Esophagus (tissue), 2 donors: ENCODE measurements around the gene USP17L30. TPM values are rescaled to one million over a fixed set of nuclear protein-coding genes. Genes with fewer than 3 reads are reported as not detected.
"Not testable (repeated sequence)": the region's sequence is repeated elsewhere in the genome, so short reads cannot be mapped to it uniquely, and the experiment has no call there.

Experiments
- H3K27ac ChIP-seq, 2 donors: one replicate each; pipeline ENCODE4 v1.5.1; 2013; ENCODE audit warnings: low read depth in 2 of 2, mild to moderate bottlenecking in 2 of 2, inconsistent platforms in 1 of 2, low read length in 1 of 2, moderate library complexity in 1 of 2
- H3K27me3 ChIP-seq, 2 donors: one replicate each; pipeline ENCODE4 v1.6.1; 2013; ENCODE audit warnings: low read length in 2 of 2, control low read depth in 1 of 2, mild to moderate bottlenecking in 1 of 2; ENCODE audit not compliant: insufficient read depth in 2 of 2, control insufficient read depth in 1 of 2
- H3K36me3 ChIP-seq, 2 donors: one replicate each; pipeline ENCODE4 v1.6.1; 2013; ENCODE audit warnings: low read length in 1 of 2; ENCODE audit not compliant: control insufficient read depth in 2 of 2, insufficient read depth in 2 of 2
- H3K4me1 ChIP-seq, 2 donors: one replicate each; pipeline ENCODE4 v1.6.1; 2013; ENCODE audit warnings: low read length in 1 of 2; ENCODE audit not compliant: control insufficient read depth in 2 of 2, insufficient read depth in 2 of 2
- H3K4me3 ChIP-seq, 2 donors: one replicate each; pipeline ENCODE4 v1.5.1; 2013; ENCODE audit warnings: low read length in 2 of 2, mild to moderate bottlenecking in 2 of 2, low read depth in 1 of 2, moderate library complexity in 1 of 2
- H3K9me3 ChIP-seq, 2 donors: one replicate each; pipeline ENCODE4 v1.6.1; 2013; ENCODE audit warnings: mild to moderate bottlenecking in 2 of 2, low read depth in 1 of 2, low read length in 1 of 2, moderate library complexity in 1 of 2; ENCODE audit not compliant: control insufficient read depth in 2 of 2, insufficient read depth in 1 of 2
- WGBS, 2 donors: extraction: QIAGEN DNeasy Blood & Tissue Kit; methylation state at CpG; one replicate each; pipeline ENCODE4 v1.1.7; 2013; 5-methylcytosine and 5-hydroxymethylcytosine counted together
- polyA plus RNA-seq, 2 donors: library from polyadenylated mRNA; stranded (reverse); fragments of 200-250 nt; gene quantifications; one replicate each; pipeline ENCODE4 v1.2.3, GENCODE V29; 2013
- donor health status: healthy with polysubstance abuse.
- donor health status: Bipolar disorder and iron deficiency.

The USP17L30 gene, protein sequence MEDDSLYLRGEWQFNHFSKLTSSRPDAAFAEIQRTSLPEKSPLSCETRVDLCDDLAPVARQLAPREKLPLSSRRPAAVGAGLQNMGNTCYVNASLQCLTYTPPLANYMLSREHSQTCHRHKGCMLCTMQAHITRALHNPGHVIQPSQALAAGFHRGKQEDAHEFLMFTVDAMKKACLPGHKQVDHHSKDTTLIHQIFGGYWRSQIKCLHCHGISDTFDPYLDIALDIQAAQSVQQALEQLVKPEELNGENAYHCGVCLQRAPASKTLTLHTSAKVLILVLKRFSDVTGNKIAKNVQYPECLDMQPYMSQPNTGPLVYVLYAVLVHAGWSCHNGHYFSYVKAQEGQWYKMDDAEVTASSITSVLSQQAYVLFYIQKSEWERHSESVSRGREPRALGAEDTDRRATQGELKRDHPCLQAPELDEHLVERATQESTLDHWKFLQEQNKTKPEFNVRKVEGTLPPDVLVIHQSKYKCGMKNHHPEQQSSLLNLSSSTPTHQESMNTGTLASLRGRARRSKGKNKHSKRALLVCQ
- polyA plus RNA-seq = not detected

DNA sequence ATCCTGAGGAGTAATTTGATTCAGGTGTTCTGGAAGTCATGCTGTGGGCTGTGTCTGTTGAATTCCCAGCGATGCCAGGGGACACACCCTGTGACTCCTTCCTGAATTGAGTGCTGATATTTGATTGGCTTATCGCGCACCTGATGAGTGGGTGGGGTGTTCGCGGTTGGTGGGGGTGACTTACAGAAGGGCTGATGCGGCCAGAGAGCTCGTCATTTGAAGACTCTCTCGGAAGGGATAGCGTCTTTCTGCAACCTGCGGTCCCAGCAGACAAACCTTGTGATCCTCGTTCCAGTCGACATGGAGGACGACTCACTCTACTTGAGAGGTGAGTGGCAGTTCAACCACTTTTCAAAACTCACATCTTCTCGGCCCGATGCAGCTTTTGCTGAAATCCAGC lies at the start of gene USP17L30:
Gene USP17L30 (plus strand): TSS at position 301 of the 400 bp plus-strand sequence. CDS start 0 bp downstream, at position 301.
- H3K4me1 ChIP-seq, H3K27ac ChIP-seq, H3K27me3 ChIP-seq, H3K4me3 ChIP-seq, H3K9me3 ChIP-seq, H3K36me3 ChIP-seq: not testable (repeated sequence)
- no CpG with 5 or more reads among the region's 15 CpGs for WGBS, 2 donors

DNA sequence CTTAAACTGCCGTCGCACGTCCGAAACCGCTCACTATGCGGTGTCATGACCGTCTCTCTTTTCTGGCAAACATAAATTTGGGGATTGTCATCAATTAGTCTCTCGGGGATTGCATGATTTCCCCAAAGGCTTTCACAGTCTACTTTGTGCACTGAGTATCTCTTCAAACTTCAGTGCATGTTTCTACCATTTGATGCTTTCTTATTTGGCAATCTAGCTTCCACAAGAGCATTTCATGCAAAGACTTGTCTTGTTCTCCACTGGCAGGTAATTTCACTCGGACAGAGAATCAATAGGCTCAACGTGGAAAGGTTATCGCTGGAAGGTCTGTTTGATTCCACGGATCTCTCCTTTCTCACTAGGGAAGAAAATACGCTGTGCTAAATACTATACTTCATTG lies 38.7 kb upstream of the USP17L30 start:
- not testable (repeated sequence) for H3K4me1 ChIP-seq, H3K27me3 ChIP-seq, H3K27ac ChIP-seq, H3K9me3 ChIP-seq, H3K4me3 ChIP-seq, H3K36me3 ChIP-seq
- WGBS, 2 donors = 87 to 93% methylated on average over 1 of the region's 13 CpGs

DNA sequence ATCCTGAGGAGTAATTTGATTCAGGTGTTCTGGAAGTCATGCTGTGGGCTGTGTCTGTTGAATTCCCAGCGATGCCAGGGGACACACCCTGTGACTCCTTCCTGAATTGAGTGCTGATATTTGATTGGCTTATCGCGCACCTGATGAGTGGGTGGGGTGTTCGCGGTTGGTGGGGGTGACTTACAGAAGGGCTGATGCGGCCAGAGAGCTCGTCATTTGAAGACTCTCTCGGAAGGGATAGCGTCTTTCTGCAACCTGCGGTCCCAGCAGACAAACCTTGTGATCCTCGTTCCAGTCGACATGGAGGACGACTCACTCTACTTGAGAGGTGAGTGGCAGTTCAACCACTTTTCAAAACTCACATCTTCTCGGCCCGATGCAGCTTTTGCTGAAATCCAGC lies 38.1 kb upstream of the USP17L30 start, which contains the start of gene USP17L24:
Gene USP17L24 (plus strand): TSS at position 301 of the 400 bp plus-strand sequence. CDS start 0 bp downstream, at position 301.
- H3K9me3 ChIP-seq, H3K4me1 ChIP-seq, H3K4me3 ChIP-seq, H3K27ac ChIP-seq, H3K27me3 ChIP-seq, H3K36me3 ChIP-seq: not testable (repeated sequence)
- no CpG with 5 or more reads among the region's 15 CpGs for WGBS, 2 donors

DNA sequence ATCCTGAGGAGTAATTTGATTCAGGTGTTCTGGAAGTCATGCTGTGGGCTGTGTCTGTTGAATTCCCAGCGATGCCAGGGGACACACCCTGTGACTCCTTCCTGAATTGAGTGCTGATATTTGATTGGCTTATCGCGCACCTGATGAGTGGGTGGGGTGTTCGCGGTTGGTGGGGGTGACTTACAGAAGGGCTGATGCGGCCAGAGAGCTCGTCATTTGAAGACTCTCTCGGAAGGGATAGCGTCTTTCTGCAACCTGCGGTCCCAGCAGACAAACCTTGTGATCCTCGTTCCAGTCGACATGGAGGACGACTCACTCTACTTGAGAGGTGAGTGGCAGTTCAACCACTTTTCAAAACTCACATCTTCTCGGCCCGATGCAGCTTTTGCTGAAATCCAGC lies 33.3 kb upstream of the USP17L30 start, which contains the start of gene USP17L25:
Gene USP17L25 (plus strand): TSS at position 301 of the 400 bp plus-strand sequence. CDS start 0 bp downstream, at position 301.
- not testable (repeated sequence) for H3K36me3 ChIP-seq, H3K4me3 ChIP-seq, H3K9me3 ChIP-seq, H3K27me3 ChIP-seq, H3K4me1 ChIP-seq, H3K27ac ChIP-seq
- WGBS, 2 donors = no CpG with 5 or more reads among the region's 15 CpGs

DNA sequence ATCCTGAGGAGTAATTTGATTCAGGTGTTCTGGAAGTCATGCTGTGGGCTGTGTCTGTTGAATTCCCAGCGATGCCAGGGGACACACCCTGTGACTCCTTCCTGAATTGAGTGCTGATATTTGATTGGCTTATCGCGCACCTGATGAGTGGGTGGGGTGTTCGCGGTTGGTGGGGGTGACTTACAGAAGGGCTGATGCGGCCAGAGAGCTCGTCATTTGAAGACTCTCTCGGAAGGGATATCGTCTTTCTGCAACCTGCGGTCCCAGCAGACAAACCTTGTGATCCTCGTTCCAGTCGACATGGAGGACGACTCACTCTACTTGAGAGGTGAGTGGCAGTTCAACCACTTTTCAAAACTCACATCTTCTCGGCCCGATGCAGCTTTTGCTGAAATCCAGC lies 28.6 kb upstream of the USP17L30 start, which contains the start of gene USP17L26:
Gene USP17L26 (plus strand): TSS at position 301 of the 400 bp plus-strand sequence. CDS start 0 bp downstream, at position 301.
- H3K4me1 ChIP-seq, H3K9me3 ChIP-seq, H3K27me3 ChIP-seq, H3K27ac ChIP-seq, H3K36me3 ChIP-seq, H3K4me3 ChIP-seq: not testable (repeated sequence)
- 92% methylated on average over 10 of the region's 15 CpGs; no CpG with 5 or more reads in 1 of the 2 donors for WGBS, 2 donors

DNA sequence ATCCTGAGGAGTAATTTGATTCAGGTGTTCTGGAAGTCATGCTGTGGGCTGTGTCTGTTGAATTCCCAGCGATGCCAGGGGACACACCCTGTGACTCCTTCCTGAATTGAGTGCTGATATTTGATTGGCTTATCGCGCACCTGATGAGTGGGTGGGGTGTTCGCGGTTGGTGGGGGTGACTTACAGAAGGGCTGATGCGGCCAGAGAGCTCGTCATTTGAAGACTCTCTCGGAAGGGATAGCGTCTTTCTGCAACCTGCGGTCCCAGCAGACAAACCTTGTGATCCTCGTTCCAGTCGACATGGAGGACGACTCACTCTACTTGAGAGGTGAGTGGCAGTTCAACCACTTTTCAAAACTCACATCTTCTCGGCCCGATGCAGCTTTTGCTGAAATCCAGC lies 23.8 kb upstream of the USP17L30 start, which contains the start of gene USP17L5:
Gene USP17L5 (plus strand): TSS at position 301 of the 400 bp plus-strand sequence. CDS start 0 bp downstream, at position 301.
- not testable (repeated sequence) for H3K27me3 ChIP-seq, H3K4me1 ChIP-seq, H3K4me3 ChIP-seq, H3K9me3 ChIP-seq, H3K36me3 ChIP-seq, H3K27ac ChIP-seq
- no CpG with 5 or more reads among the region's 15 CpGs for WGBS, 2 donors

DNA sequence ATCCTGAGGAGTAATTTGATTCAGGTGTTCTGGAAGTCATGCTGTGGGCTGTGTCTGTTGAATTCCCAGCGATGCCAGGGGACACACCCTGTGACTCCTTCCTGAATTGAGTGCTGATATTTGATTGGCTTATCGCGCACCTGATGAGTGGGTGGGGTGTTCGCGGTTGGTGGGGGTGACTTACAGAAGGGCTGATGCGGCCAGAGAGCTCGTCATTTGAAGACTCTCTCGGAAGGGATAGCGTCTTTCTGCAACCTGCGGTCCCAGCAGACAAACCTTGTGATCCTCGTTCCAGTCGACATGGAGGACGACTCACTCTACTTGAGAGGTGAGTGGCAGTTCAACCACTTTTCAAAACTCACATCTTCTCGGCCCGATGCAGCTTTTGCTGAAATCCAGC lies 19.1 kb upstream of the USP17L30 start, which contains the start of gene USP17L27:
Gene USP17L27 (plus strand): TSS at position 301 of the 400 bp plus-strand sequence. CDS start 0 bp downstream, at position 301.
- not testable (repeated sequence) for H3K9me3 ChIP-seq, H3K4me3 ChIP-seq, H3K27ac ChIP-seq, H3K27me3 ChIP-seq, H3K36me3 ChIP-seq, H3K4me1 ChIP-seq
- WGBS, 2 donors = no CpG with 5 or more reads among the region's 15 CpGs

DNA sequence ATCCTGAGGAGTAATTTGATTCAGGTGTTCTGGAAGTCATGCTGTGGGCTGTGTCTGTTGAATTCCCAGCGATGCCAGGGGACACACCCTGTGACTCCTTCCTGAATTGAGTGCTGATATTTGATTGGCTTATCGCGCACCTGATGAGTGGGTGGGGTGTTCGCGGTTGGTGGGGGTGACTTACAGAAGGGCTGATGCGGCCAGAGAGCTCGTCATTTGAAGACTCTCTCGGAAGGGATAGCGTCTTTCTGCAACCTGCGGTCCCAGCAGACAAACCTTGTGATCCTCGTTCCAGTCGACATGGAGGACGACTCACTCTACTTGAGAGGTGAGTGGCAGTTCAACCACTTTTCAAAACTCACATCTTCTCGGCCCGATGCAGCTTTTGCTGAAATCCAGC lies 14.3 kb upstream of the USP17L30 start, which contains the start of gene USP17L28:
Gene USP17L28 (plus strand): TSS at position 301 of the 400 bp plus-strand sequence. CDS start 0 bp downstream, at position 301.
- H3K9me3 ChIP-seq, H3K4me3 ChIP-seq, H3K36me3 ChIP-seq, H3K4me1 ChIP-seq, H3K27ac ChIP-seq, H3K27me3 ChIP-seq: not testable (repeated sequence)
- no CpG with 5 or more reads among the region's 15 CpGs for WGBS, 2 donors

DNA sequence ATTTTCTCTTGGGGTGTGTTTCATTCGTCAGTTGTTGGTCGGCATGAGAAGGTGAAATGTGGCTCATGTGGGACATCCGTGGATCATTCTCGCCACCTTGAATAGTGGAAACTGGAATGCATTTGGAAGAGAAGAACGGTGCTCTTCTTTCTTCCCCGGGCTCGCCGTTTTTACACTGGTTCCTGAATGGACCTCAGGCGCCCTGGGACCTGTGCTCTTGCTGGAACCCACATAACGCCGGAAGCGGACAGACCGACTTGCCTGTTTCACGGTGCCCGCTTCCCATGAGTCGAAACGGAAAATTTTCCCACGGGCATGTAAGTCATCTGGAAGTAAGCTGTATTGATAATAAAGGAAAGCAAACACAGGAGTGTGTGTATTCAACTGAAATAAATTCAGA lies 12.1 kb upstream of the USP17L30 start:
- WGBS, 2 donors = 94 to 95% methylated on average over 10 to 13 of the region's 18 CpGs
- not testable (repeated sequence) for H3K4me3 ChIP-seq, H3K9me3 ChIP-seq, H3K4me1 ChIP-seq, H3K36me3 ChIP-seq, H3K27ac ChIP-seq, H3K27me3 ChIP-seq
